ENCODE measurements around the gene PTPRN2.

Gene PTPRN2

GRCh38 chr7:158568974-158569857, 18.4 kb downstream of the PTPRN2 start:
- no peak for TF ChIP-seq CTCF (IDR thresholded peaks at IDR 0.05; ENCODE audit: low read depth, low read length)
- no peak overlapping the region for H3K4me3 ChIP-seq (ENCODE audit: low read depth, low read length)

- H3K4me3 ChIP-seq (ENCODE audit: low read depth, low read length) = no peak overlapping the region
- TF ChIP-seq CTCF (IDR thresholded peaks at IDR 0.05; ENCODE audit: low read depth, low read length) = no peak
These were observed 20.4 kb downstream of the PTPRN2 start for GRCh38 chr7:158567153-158567603.

- no peak overlapping the region for H3K4me3 ChIP-seq (ENCODE audit: low read depth, low read length)
- TF ChIP-seq CTCF (IDR thresholded peaks at IDR 0.05; ENCODE audit: low read depth, low read length) = no peak
These were observed 23.0 kb downstream of the PTPRN2 start for GRCh38 chr7:158564663-158565035.

- H3K4me3 ChIP-seq (ENCODE audit: low read depth, low read length) = no peak overlapping the region
- TF ChIP-seq CTCF (IDR thresholded peaks at IDR 0.05; ENCODE audit: low read depth, low read length) = no peak
These were observed 23.5 kb downstream of the PTPRN2 start for GRCh38 chr7:158563911-158564662.

- TF ChIP-seq CTCF (IDR thresholded peaks at IDR 0.05; ENCODE audit: low read depth, low read length) = no peak
- no peak overlapping the region for H3K4me3 ChIP-seq (ENCODE audit: low read depth, low read length)
These were observed 24.6 kb downstream of the PTPRN2 start for GRCh38 chr7:158563051-158563450.

GRCh38 chr7:158562517-158562916, 25.1 kb downstream of the PTPRN2 start:
- TF ChIP-seq CTCF (IDR thresholded peaks at IDR 0.05; ENCODE audit: low read depth, low read length) = no peak
- H3K4me3 ChIP-seq (ENCODE audit: low read depth, low read length) = no peak overlapping the region

GRCh38 chr7:158561659-158562058, 26.0 kb downstream of the PTPRN2 start:
- no peak overlapping the region for H3K4me3 ChIP-seq (ENCODE audit: low read depth, low read length)
- TF ChIP-seq CTCF (IDR thresholded peaks at IDR 0.05; ENCODE audit: low read depth, low read length) = no peak

All from WI38 (cell line).